ENCODE measurements around the gene DNAJC9. TPM values are rescaled to one million over a fixed set of nuclear protein-coding genes. Genes with fewer than 3 reads are reported as not detected.

Gene DNAJC9
- total and polyA plus RNA-seq, 2 of the 4 experiments (the other 2 are of a cell fraction), result 20.0 to 28.7 TPM

GRCh38 chr10:73262880-73263555, 16.0 kb upstream of the DNAJC9 start:
- H3K4me3 ChIP-seq (ENCODE audit: insufficient read depth, low read depth, low read length), result no peak overlapping the region
- no peak overlapping the region for H2AK9ac ChIP-seq (replicated peaks; ENCODE audit: low read depth, low read length, poor library complexity)
- no peak overlapping the region for H3K18ac ChIP-seq (ENCODE audit: low read depth, low read length)
- no peak overlapping the region for H2AK5ac ChIP-seq (ENCODE audit: low read depth, low read length)
- no peak overlapping the region for H3K14ac ChIP-seq (replicated peaks; ENCODE audit: low read depth, low read length)
- no peak overlapping the region for H3K56ac ChIP-seq (ENCODE audit: extremely low read depth, insufficient read depth, low read length)
- H4K20me1 ChIP-seq (ENCODE audit: insufficient read depth, low read length), result no peaks in the 10 kb centered on the region
- H4K5ac ChIP-seq (ENCODE audit: low read depth, low read length), result no peak overlapping the region
- no peaks in the 10 kb centered on the region for H3K9me1 ChIP-seq (ENCODE audit: insufficient read depth, low read length)
- no peak overlapping the region for H3K27ac ChIP-seq (ENCODE audit: insufficient read depth, low read length)
- dilution Hi-C loops (cut with HindIII; ENCODE audit: low sequenced_read_pairs, unreplicated experiment), result no loop called here
- intact Hi-C loops (cut with micrococcal nuclease), result loop anchor here (5.0 kb wide), 1 partner anchor 379 kb away; the partner anchor contains the start of gene MYOZ1
- peaks cover 7% of the 10 kb centered on the region for H3K27me3 ChIP-seq (ENCODE audit: control insufficient read depth, insufficient read depth, low read length)
- H3K4me1 ChIP-seq (ENCODE audit: control insufficient read depth, insufficient read depth, low read length), result no peaks in the 10 kb centered on the region
- H3K4me2 ChIP-seq (ENCODE audit: low read depth, low read length), result no peak overlapping the region
- H2BK120ac ChIP-seq (ENCODE audit: low read depth, low read length), result no peak overlapping the region
- ChIA-PET CTCF (interaction anchor here (0.5 kb wide), 1 partner anchor 59 kb away, joined by 5 read pairs; no protein-coding TSS in a partner anchor), POLR2A (ENCODE audit: unreplicated experiment) (no interaction called here)
- H3K9me3 ChIP-seq (ENCODE audit: control insufficient read depth, insufficient read depth, low read length), result no peaks in the 10 kb centered on the region
- no peak overlapping the region for H2AFZ ChIP-seq (replicated peaks; ENCODE audit: low read length, poor library complexity)
- BruUV-seq (replicated peaks), result no TSS peak
- no peak overlapping the region for H2BK20ac ChIP-seq (ENCODE audit: low read depth, low read length)
- in situ Hi-C loops (cut with MboI; ENCODE audit: low sequenced_read_pairs), result loop anchor here (25.0 kb wide), 1 partner anchor 374 kb away; the partner anchor contains the start of gene MYOZ1
- no peak overlapping the region for H4K8ac ChIP-seq (ENCODE audit: low read depth in 2 of 2, low read length in 2 of 2)
- no CpG with 5 or more reads among the region's 5 CpGs for WGBS, 2 experiments (ENCODE audit: extremely low coverage in 2 of 2, insufficient read length in 1 of 2)
- H3K23ac ChIP-seq (ENCODE audit: low read depth, low read length), result no peak overlapping the region
- H2BK5ac ChIP-seq (ENCODE audit: low read depth, low read length, poor library complexity, severe bottlenecking), result no peak overlapping the region
- DNase-seq (no peak), ATAC-seq (ENCODE audit: low read depth) (no peak)
- no peak overlapping the region for H3K9ac ChIP-seq (ENCODE audit: low read depth, low read length)
- no peaks in the 10 kb centered on the region for H3K79me1 ChIP-seq (ENCODE audit: low read depth in 1 of 2, low read length in 2 of 2)
- TF ChIP-seq RAD21 (IDR thresholded peaks at IDR 0.05; ENCODE audit: low read length) (no peak), SMC3 (IDR thresholded peaks at IDR 0.05; ENCODE audit: low read depth, low read length) (no peak), CHD1 (IDR thresholded peaks at IDR 0.05; ENCODE audit: low read depth, low read length) (no peak), MXI1 (IDR thresholded peaks at IDR 0.05; ENCODE audit: borderline replicate concordance, low read depth, low read length) (no peak), POLR2A (IDR thresholded peaks at IDR 0.05; ENCODE audit: low read depth, low read length) (no peak)
- TF ChIP-seq, protein P1, sequence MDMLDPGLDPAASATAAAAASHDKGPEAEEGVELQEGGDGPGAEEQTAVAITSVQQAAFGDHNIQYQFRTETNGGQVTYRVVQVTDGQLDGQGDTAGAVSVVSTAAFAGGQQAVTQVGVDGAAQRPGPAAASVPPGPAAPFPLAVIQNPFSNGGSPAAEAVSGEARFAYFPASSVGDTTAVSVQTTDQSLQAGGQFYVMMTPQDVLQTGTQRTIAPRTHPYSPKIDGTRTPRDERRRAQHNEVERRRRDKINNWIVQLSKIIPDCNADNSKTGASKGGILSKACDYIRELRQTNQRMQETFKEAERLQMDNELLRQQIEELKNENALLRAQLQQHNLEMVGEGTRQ (IDR thresholded peaks at IDR 0.05; ENCODE audit: low read depth, low read length), result no peak
- no peak overlapping the region for H3K4ac ChIP-seq (ENCODE audit: low read depth, low read length)
- H3K36me3 ChIP-seq (ENCODE audit: control insufficient read depth, insufficient read depth, low read length), result no peaks in the 10 kb centered on the region
- H2BK15ac ChIP-seq (ENCODE audit: low read depth, low read length), result no peak overlapping the region
- H4K91ac ChIP-seq (ENCODE audit: insufficient read depth, low read depth, low read length), result no peak overlapping the region
